ENCODE measurements around the gene PVALB.

PVALB gene

DNA sequence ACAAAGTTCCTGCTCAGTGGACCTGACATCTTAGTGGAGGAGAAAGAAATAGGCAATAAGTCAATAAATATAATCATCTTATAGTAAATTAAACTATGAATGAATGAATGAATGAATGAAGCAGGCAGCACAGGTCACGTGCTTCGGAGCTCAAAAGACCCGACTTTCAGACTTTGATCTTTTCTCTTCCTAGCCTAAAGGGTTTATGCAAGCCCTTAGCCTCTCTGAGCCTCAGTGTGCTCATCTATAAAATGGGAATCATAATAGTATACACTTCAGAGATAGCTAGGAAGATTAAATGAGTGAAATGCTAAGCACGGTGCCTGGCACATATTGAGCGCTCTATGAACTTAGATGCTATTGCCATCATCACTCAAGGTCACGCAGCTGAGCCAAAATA lies 7.5 kb downstream of the PVALB start (continued):
- TF ChIP-seq, protein P1, sequence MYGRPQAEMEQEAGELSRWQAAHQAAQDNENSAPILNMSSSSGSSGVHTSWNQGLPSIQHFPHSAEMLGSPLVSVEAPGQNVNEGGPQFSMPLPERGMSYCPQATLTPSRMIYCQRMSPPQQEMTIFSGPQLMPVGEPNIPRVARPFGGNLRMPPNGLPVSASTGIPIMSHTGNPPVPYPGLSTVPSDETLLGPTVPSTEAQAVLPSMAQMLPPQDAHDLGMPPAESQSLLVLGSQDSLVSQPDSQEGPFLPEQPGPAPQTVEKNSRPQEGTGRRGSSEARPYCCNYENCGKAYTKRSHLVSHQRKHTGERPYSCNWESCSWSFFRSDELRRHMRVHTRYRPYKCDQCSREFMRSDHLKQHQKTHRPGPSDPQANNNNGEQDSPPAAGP (tag by site-specific recombination; IDR thresholded peaks at IDR 0.05) = no peak

DNA sequence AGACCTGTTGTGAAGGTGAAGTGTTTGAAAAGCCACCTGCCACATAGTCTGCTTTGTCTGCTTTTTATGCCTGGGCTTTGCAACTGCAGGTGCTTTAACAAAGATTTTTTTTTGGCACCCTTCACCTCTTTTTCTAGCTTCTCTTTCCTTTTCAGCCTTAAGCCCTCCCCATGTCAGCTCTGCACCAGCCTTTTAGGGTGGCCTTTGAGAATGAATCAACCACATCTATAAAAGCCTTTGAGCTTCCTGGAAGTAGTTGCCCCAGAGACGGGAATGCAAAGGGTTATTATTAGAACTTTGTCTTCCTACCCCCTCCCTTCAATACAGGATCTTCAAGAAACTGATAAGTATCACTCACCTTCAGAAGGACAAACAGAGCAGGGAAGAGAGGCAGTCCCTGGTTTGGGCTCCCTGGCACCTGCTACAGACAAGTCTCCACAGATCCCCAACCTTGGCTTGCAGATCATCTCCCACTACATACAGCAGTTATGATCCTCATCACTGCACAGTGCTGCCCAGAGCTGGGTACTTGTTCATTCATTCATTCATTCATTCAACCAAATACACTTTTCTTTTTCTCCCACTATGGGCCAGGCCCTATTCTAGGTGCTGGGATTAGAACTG lies 8.0 kb downstream of the PVALB start:
- ChIA-PET CTCF (interaction anchor here (1.0 to 1.9 kb wide), 3 partner anchors 27 to 47 kb away, joined by 3 to 6 read pairs (median 5); no protein-coding TSS in a partner anchor), POLR2A (no interaction called here)
- TF ChIP-seq, protein P2, sequence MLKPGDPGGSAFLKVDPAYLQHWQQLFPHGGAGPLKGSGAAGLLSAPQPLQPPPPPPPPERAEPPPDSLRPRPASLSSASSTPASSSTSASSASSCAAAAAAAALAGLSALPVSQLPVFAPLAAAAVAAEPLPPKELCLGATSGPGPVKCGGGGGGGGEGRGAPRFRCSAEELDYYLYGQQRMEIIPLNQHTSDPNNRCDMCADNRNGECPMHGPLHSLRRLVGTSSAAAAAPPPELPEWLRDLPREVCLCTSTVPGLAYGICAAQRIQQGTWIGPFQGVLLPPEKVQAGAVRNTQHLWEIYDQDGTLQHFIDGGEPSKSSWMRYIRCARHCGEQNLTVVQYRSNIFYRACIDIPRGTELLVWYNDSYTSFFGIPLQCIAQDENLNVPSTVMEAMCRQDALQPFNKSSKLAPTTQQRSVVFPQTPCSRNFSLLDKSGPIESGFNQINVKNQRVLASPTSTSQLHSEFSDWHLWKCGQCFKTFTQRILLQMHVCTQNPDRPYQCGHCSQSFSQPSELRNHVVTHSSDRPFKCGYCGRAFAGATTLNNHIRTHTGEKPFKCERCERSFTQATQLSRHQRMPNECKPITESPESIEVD (tag by site-specific recombination; IDR thresholded peaks at IDR 0.05) = no peak
- no peak for TF ChIP-seq ZNF132 (tag by site-specific recombination; IDR thresholded peaks at IDR 0.05; ENCODE audit: borderline replicate concordance)
- TF ChIP-seq KLF1 (tag by site-specific recombination; IDR thresholded peaks at IDR 0.05) = no peak
- TF ChIP-seq ZNF830 (tag by site-specific recombination; IDR thresholded peaks at IDR 0.05; ENCODE audit: low read depth) = no peak
- TF ChIP-seq ZBTB21 (tag by site-specific recombination; IDR thresholded peaks at IDR 0.05) = no peak
- no peak for TF ChIP-seq OSR2 (tag by site-specific recombination; IDR thresholded peaks at IDR 0.05)
- TF ChIP-seq, protein P3, sequence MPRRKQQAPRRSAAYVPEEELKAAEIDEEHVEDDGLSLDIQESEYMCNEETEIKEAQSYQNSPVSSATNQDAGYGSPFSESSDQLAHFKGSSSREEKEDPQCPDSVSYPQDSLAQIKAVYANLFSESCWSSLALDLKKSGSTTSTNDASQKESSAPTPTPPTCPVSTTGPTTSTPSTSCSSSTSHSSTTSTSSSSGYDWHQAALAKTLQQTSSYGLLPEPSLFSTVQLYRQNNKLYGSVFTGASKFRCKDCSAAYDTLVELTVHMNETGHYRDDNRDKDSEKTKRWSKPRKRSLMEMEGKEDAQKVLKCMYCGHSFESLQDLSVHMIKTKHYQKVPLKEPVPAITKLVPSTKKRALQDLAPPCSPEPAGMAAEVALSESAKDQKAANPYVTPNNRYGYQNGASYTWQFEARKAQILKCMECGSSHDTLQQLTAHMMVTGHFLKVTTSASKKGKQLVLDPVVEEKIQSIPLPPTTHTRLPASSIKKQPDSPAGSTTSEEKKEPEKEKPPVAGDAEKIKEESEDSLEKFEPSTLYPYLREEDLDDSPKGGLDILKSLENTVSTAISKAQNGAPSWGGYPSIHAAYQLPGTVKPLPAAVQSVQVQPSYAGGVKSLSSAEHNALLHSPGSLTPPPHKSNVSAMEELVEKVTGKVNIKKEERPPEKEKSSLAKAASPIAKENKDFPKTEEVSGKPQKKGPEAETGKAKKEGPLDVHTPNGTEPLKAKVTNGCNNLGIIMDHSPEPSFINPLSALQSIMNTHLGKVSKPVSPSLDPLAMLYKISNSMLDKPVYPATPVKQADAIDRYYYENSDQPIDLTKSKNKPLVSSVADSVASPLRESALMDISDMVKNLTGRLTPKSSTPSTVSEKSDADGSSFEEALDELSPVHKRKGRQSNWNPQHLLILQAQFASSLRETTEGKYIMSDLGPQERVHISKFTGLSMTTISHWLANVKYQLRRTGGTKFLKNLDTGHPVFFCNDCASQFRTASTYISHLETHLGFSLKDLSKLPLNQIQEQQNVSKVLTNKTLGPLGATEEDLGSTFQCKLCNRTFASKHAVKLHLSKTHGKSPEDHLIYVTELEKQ (tag by site-specific recombination; IDR thresholded peaks at IDR 0.05; ENCODE audit: borderline replicate concordance) = no peak
- no peak for TF ChIP-seq ZNF140 (tag by site-specific recombination; IDR thresholded peaks at IDR 0.05)
- TF ChIP-seq HOXD13 (CRISPR knock-in tag; IDR thresholded peaks at IDR 0.05; ENCODE audit: borderline replicate concordance) = no peak
- TF ChIP-seq HOXC10 (CRISPR knock-in tag; IDR thresholded peaks at IDR 0.05) = no peak
- TF ChIP-seq, protein P4, sequence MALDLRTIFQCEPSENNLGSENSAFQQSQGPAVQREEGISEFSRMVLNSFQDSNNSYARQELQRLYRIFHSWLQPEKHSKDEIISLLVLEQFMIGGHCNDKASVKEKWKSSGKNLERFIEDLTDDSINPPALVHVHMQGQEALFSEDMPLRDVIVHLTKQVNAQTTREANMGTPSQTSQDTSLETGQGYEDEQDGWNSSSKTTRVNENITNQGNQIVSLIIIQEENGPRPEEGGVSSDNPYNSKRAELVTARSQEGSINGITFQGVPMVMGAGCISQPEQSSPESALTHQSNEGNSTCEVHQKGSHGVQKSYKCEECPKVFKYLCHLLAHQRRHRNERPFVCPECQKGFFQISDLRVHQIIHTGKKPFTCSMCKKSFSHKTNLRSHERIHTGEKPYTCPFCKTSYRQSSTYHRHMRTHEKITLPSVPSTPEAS (tag by site-specific recombination; IDR thresholded peaks at IDR 0.05) = no peak
- TF ChIP-seq OVOL3 (tag by site-specific recombination; IDR thresholded peaks at IDR 0.05) = no peak
- no peak for TF ChIP-seq ZNF221 (tag by site-specific recombination; IDR thresholded peaks at IDR 0.05; ENCODE audit: borderline replicate concordance)
- TF ChIP-seq ZFP3 (tag by site-specific recombination; IDR thresholded peaks at IDR 0.05; ENCODE audit: low read depth) = no peak
- TF ChIP-seq ZNF214 (tag by site-specific recombination; IDR thresholded peaks at IDR 0.05; ENCODE audit: borderline replicate concordance) = no peak
- no peak for TF ChIP-seq ZNF76 (tag by site-specific recombination; IDR thresholded peaks at IDR 0.05; ENCODE audit: borderline replicate concordance, low read depth)
- no peak for TF ChIP-seq ZNF624 (tag by site-specific recombination; IDR thresholded peaks at IDR 0.05)
- no peak for TF ChIP-seq ZNF324 (tag by site-specific recombination; IDR thresholded peaks at IDR 0.05)

More for the DNA sequence above, 8.0 kb downstream of the PVALB start:
- Histone ChIP-seq H3K4me3 (ENCODE audit: low read depth, low read length) (no peak overlapping the region), H3K9me3 (ENCODE audit: control insufficient read depth, insufficient read depth, low read depth, low read length) (no peaks in the 10 kb centered on the region), H3K27ac (ENCODE audit: extremely low read depth, low read depth, low read length) (no peak overlapping the region), H3K4me1 (ENCODE audit: control insufficient read depth, insufficient read depth, low read length) (no peaks in the 10 kb centered on the region), H3K36me3 (ENCODE audit: control insufficient read depth in 2 of 2, insufficient read depth in 1 of 2, low read length in 2 of 2) (no peaks in the 10 kb centered on the region)

Measured in HEK293 (cell line).